CD14-positive monocyte (primary cell): ENCODE results near the gene FARP2. TPM values are rescaled to one million over a fixed set of nuclear protein-coding genes. Genes with fewer than 3 reads are reported as not detected.
A peak's percentile ranks its signal among the peaks of the same experiment; 100 is the strongest.

Source experiments
- DNase-seq, 3 donors: peaks; one replicate each; pipeline ENCODE4 v3.0.0-alpha.2; 2011 to 2022
- H2AFZ ChIP-seq: 2 replicates; pipeline ENCODE4 v1.6.0; 2012; ENCODE audit warnings: mild to moderate bottlenecking, low read depth, low read length, inconsistent platforms; ENCODE audit not compliant: insufficient read depth, poor library complexity, severe bottlenecking
- H3K27ac ChIP-seq, 2 donors: 1 replicate in 1 of 2; 2 replicates in 1 of 2; pipeline ENCODE4 v1.5.1; 2012 to 2013; ENCODE audit warnings: low read length in 2 of 2, control low read depth in 1 of 2, inconsistent platforms in 1 of 2, low read depth in 1 of 2, mild to moderate bottlenecking in 1 of 2
- H3K27me3 ChIP-seq, 2 donors: one replicate each; pipeline versions ENCODE4 v1.6.0 to v1.6.1; 2011 to 2013; ENCODE audit warnings: low read length in 2 of 2; ENCODE audit not compliant: control insufficient read depth in 2 of 2, insufficient read depth in 2 of 2
- H3K36me3 ChIP-seq, 2 donors: replicated peaks in 1 of 2; 1 replicate in 1 of 2; 2 replicates in 1 of 2; pipeline versions ENCODE4 v1.5.1 to v1.6.1; 2012 to 2013; ENCODE audit warnings: low read length in 2 of 2, control low read depth in 1 of 2, inconsistent platforms in 1 of 2, mild to moderate bottlenecking in 1 of 2; ENCODE audit not compliant: insufficient read depth in 2 of 2, control insufficient read depth in 1 of 2
- H3K4me1 ChIP-seq, 2 donors: 1 replicate in 1 of 2; 2 replicates in 1 of 2; pipeline versions ENCODE4 v1.5.1 to v1.6.1; 2012 to 2013; ENCODE audit warnings: low read length in 2 of 2, control low read depth in 1 of 2, inconsistent platforms in 1 of 2, mild to moderate bottlenecking in 1 of 2, moderate library complexity in 1 of 2; ENCODE audit not compliant: insufficient read depth in 2 of 2, control insufficient read depth in 1 of 2
- H3K4me2 ChIP-seq: replicated peaks from 2 replicates; pipeline ENCODE3; 2012; ENCODE audit warnings: low read length, moderate library complexity, mild to moderate bottlenecking; ENCODE audit not compliant: poor library complexity, severe bottlenecking; ENCODE audit errors: extremely low read depth
- H3K4me3 ChIP-seq, 3 experiments: fragments of 200-600 bp in 1 of 3; sonication (generic) in 1 of 3; replicated peaks in 1 of 3; 1 replicate in 2 of 3; 2 replicates in 1 of 3; pipeline ENCODE4 v1.5.1; 2011 to 2013; ENCODE audit warnings: low read length in 3 of 3, mild to moderate bottlenecking in 3 of 3, control low read depth in 2 of 3, low read depth in 2 of 3, inconsistent platforms in 1 of 3, moderate library complexity in 1 of 3
- H3K79me2 ChIP-seq: 2 replicates; pipeline ENCODE4 v1.6.0; 2012; ENCODE audit warnings: mild to moderate bottlenecking, control low read depth, inconsistent platforms, low read length, moderate library complexity; ENCODE audit not compliant: insufficient read depth
- H3K9ac ChIP-seq: 2 replicates; pipeline ENCODE4 v1.6.0; 2017; ENCODE audit warnings: low read length, mild to moderate bottlenecking; ENCODE audit not compliant: insufficient read depth, poor library complexity, severe bottlenecking
- H3K9me3 ChIP-seq, 2 donors: replicated peaks in 1 of 2; 1 replicate in 1 of 2; 2 replicates in 1 of 2; pipeline versions ENCODE4 v1.5.1 to v1.6.1; 2012 to 2013; ENCODE audit warnings: low read length in 2 of 2, control low read depth in 1 of 2; ENCODE audit not compliant: control insufficient read depth in 1 of 2, insufficient read depth in 1 of 2
- H4K20me1 ChIP-seq: 2 replicates; pipeline ENCODE4 v1.6.0; 2012; ENCODE audit warnings: mild to moderate bottlenecking, low read length, control low read depth, moderate library complexity; ENCODE audit not compliant: insufficient read depth
- H3K27ac Mint-ChIP-seq, 7 donors: one replicate each; pipeline ENCODE4 v1.8.0; 2020; ENCODE audit warnings: mild to moderate bottlenecking in 7 of 7, mixed read lengths in 7 of 7, moderate library complexity in 6 of 7, inconsistent platforms in 2 of 7
- H3K27me3 Mint-ChIP-seq, 3 donors: one replicate each; pipeline ENCODE4 v1.8.0; 2021 to 2022; ENCODE audit warnings: low read depth in 3 of 3, mild to moderate bottlenecking in 3 of 3, mixed read lengths in 3 of 3, moderate library complexity in 3 of 3, inconsistent platforms in 1 of 3
- H3K36me3 Mint-ChIP-seq, 2 donors: one replicate each; pipeline ENCODE4 v1.8.0; 2020; ENCODE audit warnings: mixed read lengths in 2 of 2, inconsistent platforms in 1 of 2, mild to moderate bottlenecking in 1 of 2
- H3K4me1 Mint-ChIP-seq: one replicate; pipeline ENCODE4 v1.8.0; 2020; ENCODE audit warnings: mild to moderate bottlenecking, mixed read lengths
- H3K4me3 Mint-ChIP-seq, 2 donors: one replicate each; pipeline ENCODE4 v1.8.0; 2020; ENCODE audit warnings: mild to moderate bottlenecking in 2 of 2, mixed read lengths in 2 of 2, moderate library complexity in 1 of 2
- H3K9me3 Mint-ChIP-seq, 7 donors: one replicate each; pipeline ENCODE4 v1.8.0; 2020 to 2022; ENCODE audit warnings: mixed read lengths in 7 of 7, mild to moderate bottlenecking in 6 of 7, moderate library complexity in 6 of 7, inconsistent platforms in 2 of 7
- WGBS: methylation state at CpG from one replicate; pipeline ENCODE4 v1.1.5; 2013; ENCODE audit warnings: missing lambda C conversion rate; ENCODE audit not compliant: insufficient coverage; 5-methylcytosine and 5-hydroxymethylcytosine counted together
- intact Hi-C, 2 donors: fragments of 100-400 bp; cut with micrococcal nuclease; formaldehyde crosslinking; loops; one replicate each; pipeline versions ENCODE4 v1.15.0 to v1.15.1; 2023
- polyA plus RNA-seq, 3 donors: library from polyadenylated mRNA; depleted of rRNA in 1 of 3; unstranded in 2 of 3; stranded (reverse) in 1 of 3; fragments of 300-500 nt in 2 of 3; fragments of >200 nt in 1 of 3; fragmentation: Illumina TruSeq in 2 of 3; gene quantifications; 1 replicate in 2 of 3; 2 replicates in 1 of 3; pipeline ENCODE4 v1.2.3, GENCODE V29; 2012 to 2021
- TF ChIP-seq, protein P1 (sequence below): fragments of 200-600 bp; IDR thresholded peaks from one replicate; pipeline ENCODE4 v1.8.0; 2022; ENCODE audit warnings: antibody characterized with exemption, mild to moderate bottlenecking

The FARP2 gene
- polyA plus RNA-seq, 3 donors = 6.7 to 8.5 (median 7.3) TPM

- TF ChIP-seq, protein P1, sequence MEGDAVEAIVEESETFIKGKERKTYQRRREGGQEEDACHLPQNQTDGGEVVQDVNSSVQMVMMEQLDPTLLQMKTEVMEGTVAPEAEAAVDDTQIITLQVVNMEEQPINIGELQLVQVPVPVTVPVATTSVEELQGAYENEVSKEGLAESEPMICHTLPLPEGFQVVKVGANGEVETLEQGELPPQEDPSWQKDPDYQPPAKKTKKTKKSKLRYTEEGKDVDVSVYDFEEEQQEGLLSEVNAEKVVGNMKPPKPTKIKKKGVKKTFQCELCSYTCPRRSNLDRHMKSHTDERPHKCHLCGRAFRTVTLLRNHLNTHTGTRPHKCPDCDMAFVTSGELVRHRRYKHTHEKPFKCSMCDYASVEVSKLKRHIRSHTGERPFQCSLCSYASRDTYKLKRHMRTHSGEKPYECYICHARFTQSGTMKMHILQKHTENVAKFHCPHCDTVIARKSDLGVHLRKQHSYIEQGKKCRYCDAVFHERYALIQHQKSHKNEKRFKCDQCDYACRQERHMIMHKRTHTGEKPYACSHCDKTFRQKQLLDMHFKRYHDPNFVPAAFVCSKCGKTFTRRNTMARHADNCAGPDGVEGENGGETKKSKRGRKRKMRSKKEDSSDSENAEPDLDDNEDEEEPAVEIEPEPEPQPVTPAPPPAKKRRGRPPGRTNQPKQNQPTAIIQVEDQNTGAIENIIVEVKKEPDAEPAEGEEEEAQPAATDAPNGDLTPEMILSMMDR = no peak
- H4K20me1 ChIP-seq = peaks cover 7% of the 10 kb centered on the region
- peaks cover 0 to 17% of the 10 kb centered on the region in 2 donors for H3K36me3 ChIP-seq
- H3K4me1 ChIP-seq = peaks cover 7 to 10% of the 10 kb centered on the region in 2 donors
- Mint-ChIP-seq H3K36me3 (peaks cover 10 to 43% of the 10 kb centered on the region in 2 donors), H3K27ac (no peak overlapping the region), H3K9me3 (no peaks in the 10 kb centered on the region), H3K27me3 (peaks cover 0 to 8% (median 3%) of the 10 kb centered on the region in 3 donors), H3K4me1 (peaks cover 10% of the 10 kb centered on the region), H3K4me3 (no peak overlapping the region)
- no peaks in the 10 kb centered on the region for H3K79me2 ChIP-seq
- H2AFZ ChIP-seq = no peak overlapping the region
- no peak for DNase-seq
- intact Hi-C loops = no loop called here
- no peaks in the 10 kb centered on the region for H3K27me3 ChIP-seq
- no peak overlapping the region for H3K27ac ChIP-seq
- no peak overlapping the region for H3K4me2 ChIP-seq
- H3K9ac ChIP-seq = no peak overlapping the region
- H3K9me3 ChIP-seq = no peaks in the 10 kb centered on the region
- no CpG with 5 or more reads among the region's 2 CpGs for whole genome bisulfite sequencing
- no peak overlapping the region for H3K4me3 ChIP-seq
Observed at GRCh38 chr2:241378816-241379215, 22.7 kb downstream of the FARP2 start.

DNA sequence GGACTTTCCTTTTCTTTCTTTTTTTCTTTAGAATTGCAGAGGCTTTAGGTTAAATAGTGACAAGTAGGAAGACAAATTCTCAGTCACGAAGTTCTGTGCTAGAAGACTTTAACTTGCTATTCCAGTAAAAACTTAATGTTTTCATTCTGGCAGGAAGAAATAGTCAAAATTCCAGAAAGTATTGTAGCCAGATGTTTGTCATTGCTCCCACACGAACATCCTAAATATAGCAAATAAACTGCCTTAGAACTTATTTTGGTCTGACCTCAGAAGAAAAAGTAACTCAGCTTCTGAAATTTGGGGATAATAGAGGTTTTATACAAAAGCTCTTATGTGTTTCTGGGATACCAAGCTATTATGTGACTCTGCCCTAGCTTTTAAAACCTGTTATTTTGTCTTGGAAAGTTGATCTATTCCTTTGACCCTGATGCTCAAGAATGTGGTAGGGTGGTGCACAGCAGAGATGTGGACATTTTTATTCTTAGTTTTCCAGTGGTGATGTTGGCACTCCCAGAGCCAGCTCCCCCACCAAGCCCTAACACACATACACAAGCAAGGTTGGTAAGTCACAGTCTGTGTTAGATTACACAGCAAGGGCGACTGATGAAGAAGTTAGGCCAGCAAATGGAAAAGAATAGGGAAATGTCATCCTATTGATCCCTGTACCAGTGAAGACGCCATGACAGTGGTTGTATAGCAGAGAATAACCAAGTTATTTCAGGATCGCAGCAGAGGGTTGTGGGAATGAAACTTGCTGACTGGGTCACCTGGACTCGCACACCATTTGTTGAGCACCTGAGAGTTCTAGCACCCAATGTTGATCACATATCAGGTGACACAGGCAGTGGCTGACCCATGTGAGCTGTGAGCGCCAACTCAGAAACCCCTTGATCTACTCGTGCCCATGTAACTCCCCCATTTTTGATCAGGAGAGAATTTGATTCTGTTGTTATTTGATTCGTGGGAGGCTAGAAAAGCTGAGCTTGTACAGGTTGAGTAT lies 23.7 kb downstream of the FARP2 start:
- Histone ChIP-seq H3K4me2 (no peak overlapping the region), H2AFZ (no peak overlapping the region), H3K9me3 (no peaks in the 10 kb centered on the region), H3K27me3 (no peaks in the 10 kb centered on the region), H3K4me1 (peaks cover 1 to 4% of the 10 kb centered on the region in 2 donors), H3K79me2 (no peaks in the 10 kb centered on the region), H3K4me3 (no peak overlapping the region), H3K36me3 (peaks cover 0 to 17% of the 10 kb centered on the region in 2 donors), H4K20me1 (peaks cover 7% of the 10 kb centered on the region), H3K9ac (no peak overlapping the region), H3K27ac (no peak overlapping the region)
- TF ChIP-seq, protein P1 = no peak
- Mint-ChIP-seq H3K9me3 (no peaks in the 10 kb centered on the region), H3K27me3 (peaks cover 0 to 8% (median 3%) of the 10 kb centered on the region in 3 donors), H3K36me3 (peaks cover 10 to 42% of the 10 kb centered on the region in 2 donors), H3K4me1 (peaks cover 3% of the 10 kb centered on the region), H3K4me3 (no peak overlapping the region), H3K27ac (peak overlapping the region in 1 of 7 donors; percentile 32)
- intact Hi-C loops = no loop called here
- WGBS = 98% methylated on average over 6 of the region's 9 CpGs
- DNase-seq = no peak
